ENCODE data around the gene MPP1. TPM values are rescaled to one million over a fixed set of nuclear protein-coding genes. Genes with fewer than 3 reads are reported as not detected.

MPP1 gene
- total and polyA plus RNA-seq, 9 of the 15 experiments (the other 6 are each of a cell fraction or from before 2014, with no cell fraction given), result 227 to 395 (median 283) TPM

- TF ChIP-seq IRF9 (tag; IDR thresholded peaks at IDR 0.05), result no peak
- no peak for TF ChIP-seq ZNF408 (CRISPR knock-in tag; IDR thresholded peaks at IDR 0.05; ENCODE audit: low read depth)
- TF ChIP-seq, protein P1, sequence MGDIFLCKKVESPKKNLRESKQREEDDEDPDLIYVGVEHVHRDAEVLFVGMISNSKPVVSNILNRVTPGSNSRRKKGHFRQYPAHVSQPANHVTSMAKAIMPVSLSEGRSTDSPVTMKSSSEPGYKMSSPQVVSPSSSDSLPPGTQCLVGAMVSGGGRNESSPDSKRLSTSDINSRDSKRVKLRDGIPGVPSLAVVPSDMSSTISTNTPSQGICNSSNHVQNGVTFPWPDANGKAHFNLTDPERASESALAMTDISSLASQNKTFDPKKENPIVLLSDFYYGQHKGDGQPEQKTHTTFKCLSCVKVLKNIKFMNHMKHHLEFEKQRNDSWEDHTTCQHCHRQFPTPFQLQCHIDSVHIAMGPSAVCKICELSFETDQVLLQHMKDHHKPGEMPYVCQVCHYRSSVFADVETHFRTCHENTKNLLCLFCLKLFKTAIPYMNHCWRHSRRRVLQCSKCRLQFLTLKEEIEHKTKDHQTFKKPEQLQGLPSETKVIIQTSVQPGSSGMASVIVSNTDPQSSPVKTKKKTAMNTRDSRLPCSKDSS (IDR thresholded peaks at IDR 0.05; ENCODE audit: low read depth, partially characterized antibody), result no peak
- TF ChIP-seq SMARCE1 (IDR thresholded peaks at IDR 0.05), result 0 out of 2 replicates have a peak, but pooled peaks have one; percentile 13
- TF ChIP-seq ZNF146 (CRISPR knock-in tag; IDR thresholded peaks at IDR 0.05; ENCODE audit: unreplicated experiment), result no peak
- no peak for TF ChIP-seq CBX3 (IDR thresholded peaks at IDR 0.05; ENCODE audit: borderline replicate concordance in 1 of 2, low read length in 2 of 2)
- TF ChIP-seq HOXB6 (CRISPR knock-in tag; IDR thresholded peaks at IDR 0.05; ENCODE audit: borderline replicate concordance), result no peak
- no peak for TF ChIP-seq RBM39 (optimal IDR thresholded peaks at IDR 0.05; ENCODE audit: low read depth, low read length)
- no peak for TF ChIP-seq CEBPZ (IDR thresholded peaks at IDR 0.05; ENCODE audit: borderline replicate concordance, low read depth, low read length)
- no peak for TF ChIP-seq CREB1 (IDR thresholded peaks at IDR 0.05)
- no peak for TF ChIP-seq CREB1 (CRISPR knock-in tag; IDR thresholded peaks at IDR 0.05)
- no peak for TF ChIP-seq BRD4 (IDR thresholded peaks at IDR 0.05)
- no peak for TF ChIP-seq ZBTB17 (CRISPR knock-in tag; IDR thresholded peaks at IDR 0.05)
- no peak for TF ChIP-seq RBM34 (IDR thresholded peaks at IDR 0.05; ENCODE audit: borderline replicate concordance, insufficient read depth, low read length)
- TF ChIP-seq HDAC1 (IDR thresholded peaks at IDR 0.05), result no peak
- TF ChIP-seq ZFPM2 (CRISPR knock-in tag; IDR thresholded peaks at IDR 0.05), result no peak
- no peak for TF ChIP-seq ZNF512 (tag; IDR thresholded peaks at IDR 0.05)
- no peak for TF ChIP-seq KAT8 (IDR thresholded peaks at IDR 0.05; ENCODE audit: low read depth)
- TF ChIP-seq CEBPB (tag; IDR thresholded peaks at IDR 0.05), result no peak
- TF ChIP-seq KDM5B (IDR thresholded peaks at IDR 0.05; ENCODE audit: insufficient replicate concordance, low read depth, low read length), result no peak
These were observed 13.9 kb upstream of the MPP1 start (continued) for GRCh38 chrX:154818916-154819770.
